ENCODE results near the gene ADARB2.
"Not testable (repeated sequence)": the region's sequence is repeated elsewhere in the genome, so short reads cannot be mapped to it uniquely, and the experiment has no call there.

ADARB2 gene

DNA sequence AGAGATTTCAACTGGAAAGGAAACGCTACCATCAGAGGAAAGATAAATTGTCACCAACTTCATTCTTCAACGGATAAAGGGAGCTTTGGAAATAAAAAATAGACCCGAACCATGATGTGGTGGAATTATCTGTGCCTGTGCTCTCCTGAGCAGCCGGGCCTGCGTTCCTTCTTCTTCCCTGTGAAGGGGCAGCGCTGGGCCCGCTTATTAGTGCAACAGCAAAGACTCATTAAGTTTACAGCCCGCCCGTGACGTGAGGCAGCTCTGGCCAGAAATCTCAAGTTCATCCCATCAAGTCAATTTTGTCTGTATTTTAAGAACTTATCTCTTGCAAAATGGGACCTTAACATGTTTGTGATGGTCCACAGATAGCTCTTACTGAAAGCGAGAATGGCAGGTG is 193.7 kb downstream of the ADARB2 start:
- no peak for DNase-seq (ENCODE audit: low spot score)
- in situ Hi-C loops (cut with MboI; ENCODE audit: low sequenced_read_pairs, unreplicated experiment): no loop called here
- TF ChIP-seq, protein P1, sequence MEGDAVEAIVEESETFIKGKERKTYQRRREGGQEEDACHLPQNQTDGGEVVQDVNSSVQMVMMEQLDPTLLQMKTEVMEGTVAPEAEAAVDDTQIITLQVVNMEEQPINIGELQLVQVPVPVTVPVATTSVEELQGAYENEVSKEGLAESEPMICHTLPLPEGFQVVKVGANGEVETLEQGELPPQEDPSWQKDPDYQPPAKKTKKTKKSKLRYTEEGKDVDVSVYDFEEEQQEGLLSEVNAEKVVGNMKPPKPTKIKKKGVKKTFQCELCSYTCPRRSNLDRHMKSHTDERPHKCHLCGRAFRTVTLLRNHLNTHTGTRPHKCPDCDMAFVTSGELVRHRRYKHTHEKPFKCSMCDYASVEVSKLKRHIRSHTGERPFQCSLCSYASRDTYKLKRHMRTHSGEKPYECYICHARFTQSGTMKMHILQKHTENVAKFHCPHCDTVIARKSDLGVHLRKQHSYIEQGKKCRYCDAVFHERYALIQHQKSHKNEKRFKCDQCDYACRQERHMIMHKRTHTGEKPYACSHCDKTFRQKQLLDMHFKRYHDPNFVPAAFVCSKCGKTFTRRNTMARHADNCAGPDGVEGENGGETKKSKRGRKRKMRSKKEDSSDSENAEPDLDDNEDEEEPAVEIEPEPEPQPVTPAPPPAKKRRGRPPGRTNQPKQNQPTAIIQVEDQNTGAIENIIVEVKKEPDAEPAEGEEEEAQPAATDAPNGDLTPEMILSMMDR (IDR thresholded peaks at IDR 0.05; ENCODE audit: borderline replicate concordance, control extremely low read depth, extremely low read depth, insufficient read depth, missing control alignments): no peak

GRCh38 chr10:1542941-1543340 is 194.4 kb downstream of the ADARB2 start:
- TF ChIP-seq, protein P1 (IDR thresholded peaks at IDR 0.05; ENCODE audit: borderline replicate concordance, control extremely low read depth, extremely low read depth, insufficient read depth, missing control alignments): no peak
- in situ Hi-C loops (cut with MboI; ENCODE audit: low sequenced_read_pairs, unreplicated experiment): no loop called here
- no peak for DNase-seq (ENCODE audit: low spot score)

GRCh38 chr10:1540144-1540543 is 197.2 kb downstream of the ADARB2 start:
- TF ChIP-seq, protein P1 (IDR thresholded peaks at IDR 0.05; ENCODE audit: borderline replicate concordance, control extremely low read depth, extremely low read depth, insufficient read depth, missing control alignments): no peak
- no peak for DNase-seq (ENCODE audit: low spot score)
- in situ Hi-C loops (cut with MboI; ENCODE audit: low sequenced_read_pairs, unreplicated experiment): no loop called here

DNA sequence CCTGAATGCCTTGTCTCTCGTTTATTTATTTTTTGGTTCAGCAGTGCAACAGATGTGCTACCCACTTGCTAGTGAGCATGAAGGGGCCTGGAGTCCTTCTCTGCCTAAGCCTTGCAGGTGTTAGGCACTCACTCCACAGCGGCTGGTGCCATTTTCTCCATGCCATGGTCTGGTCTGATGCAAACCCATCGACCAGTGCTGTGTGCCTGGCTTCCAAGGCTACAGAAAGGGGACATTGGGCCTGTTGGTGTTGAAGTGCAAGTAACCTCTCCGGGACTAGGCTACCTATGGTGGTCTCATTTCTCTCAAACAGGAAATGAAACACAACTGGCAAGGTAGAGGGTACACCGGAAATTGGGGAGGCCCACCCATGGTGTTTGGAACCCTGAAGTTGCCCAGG is 198.1 kb downstream of the ADARB2 start:
- TF ChIP-seq, protein P1 (IDR thresholded peaks at IDR 0.05; ENCODE audit: borderline replicate concordance, control extremely low read depth, extremely low read depth, insufficient read depth, missing control alignments): no peak

DNA sequence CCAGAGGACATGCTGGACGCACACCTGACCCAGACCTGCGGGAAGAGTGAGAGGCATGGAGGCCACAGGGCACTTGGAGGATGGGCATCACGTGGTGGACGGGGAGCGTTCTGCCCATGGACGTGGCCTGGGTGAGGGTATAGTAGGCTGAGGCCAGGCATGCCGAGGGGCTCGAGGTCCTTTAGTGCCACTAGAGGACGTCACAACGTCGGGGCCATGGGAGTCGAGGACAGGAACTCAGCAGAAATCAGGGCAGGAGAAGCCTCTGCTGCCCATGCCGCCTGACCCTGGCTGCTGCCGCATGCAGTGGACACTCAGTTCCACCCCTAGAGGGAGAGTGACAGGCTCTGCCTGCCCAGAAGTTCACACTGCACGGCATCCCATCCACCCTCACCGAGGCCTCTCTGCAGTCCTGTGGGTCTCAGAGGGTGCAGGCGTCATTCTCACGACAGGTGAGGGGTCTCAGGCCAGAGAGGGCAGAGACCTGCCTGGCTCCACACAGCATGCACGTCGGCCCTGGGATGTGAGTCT is 198.7 kb downstream of the ADARB2 start:
- in situ Hi-C loops (cut with MboI; ENCODE audit: low sequenced_read_pairs, unreplicated experiment): no loop called here
- TF ChIP-seq, protein P1 (IDR thresholded peaks at IDR 0.05; ENCODE audit: borderline replicate concordance, control extremely low read depth, extremely low read depth, insufficient read depth, missing control alignments): no peak
- DNase-seq (ENCODE audit: low spot score): no peak

More for the DNA sequence above, 198.1 kb downstream of the ADARB2 start:
- DNase-seq (ENCODE audit: low spot score): no peak
- in situ Hi-C loops (cut with MboI; ENCODE audit: low sequenced_read_pairs, unreplicated experiment): no loop called here

- in situ Hi-C loops (cut with MboI; ENCODE audit: low sequenced_read_pairs, unreplicated experiment): no loop called here
- TF ChIP-seq, protein P1 (IDR thresholded peaks at IDR 0.05; ENCODE audit: borderline replicate concordance, control extremely low read depth, extremely low read depth, insufficient read depth, missing control alignments): no peak
- no peak for DNase-seq (ENCODE audit: low spot score)
Observed at GRCh38 chr10:1538121-1538520, 199.2 kb downstream of the ADARB2 start.

DNA sequence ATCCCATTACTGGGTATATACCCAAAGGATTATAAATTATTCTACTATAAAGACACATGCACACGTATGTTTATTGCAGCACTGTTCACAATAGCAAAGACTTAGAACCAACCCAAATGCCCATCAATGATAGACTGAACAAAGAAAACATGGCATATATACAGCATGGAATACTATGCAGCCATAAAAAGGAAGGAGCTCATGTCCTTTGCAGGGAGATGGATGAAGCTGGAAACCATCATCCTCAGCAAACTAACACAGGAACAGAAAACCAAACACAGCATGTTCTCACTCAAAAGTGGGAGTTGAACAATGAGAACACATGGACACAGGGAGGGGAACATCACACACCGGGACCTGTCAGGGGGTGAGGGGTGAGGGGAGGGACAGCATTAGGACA is 199.9 kb downstream of the ADARB2 start:
- in situ Hi-C loops (cut with MboI; ENCODE audit: low sequenced_read_pairs, unreplicated experiment): not testable (repeated sequence)

More for the DNA sequence above, 199.9 kb downstream of the ADARB2 start:
- DNase-seq (ENCODE audit: low spot score): not testable (repeated sequence)

Measured in GM13976 (cell line).